GM21381 (cell line): ENCODE measurements around the gene FAM200A.
"Not testable (repeated sequence)": the region's sequence is repeated elsewhere in the genome, so short reads cannot be mapped to it uniquely, and the experiment has no call there.

Experiments
- ATAC-seq: cut with Tn5 transposase; IDR thresholded peaks from one replicate; pipeline ENCODE4 v1.9.1; 2021; ENCODE audit warnings: mild to moderate bottlenecking, moderate library complexity; ENCODE audit not compliant: unreplicated experiment

The FAM200A gene

DNA sequence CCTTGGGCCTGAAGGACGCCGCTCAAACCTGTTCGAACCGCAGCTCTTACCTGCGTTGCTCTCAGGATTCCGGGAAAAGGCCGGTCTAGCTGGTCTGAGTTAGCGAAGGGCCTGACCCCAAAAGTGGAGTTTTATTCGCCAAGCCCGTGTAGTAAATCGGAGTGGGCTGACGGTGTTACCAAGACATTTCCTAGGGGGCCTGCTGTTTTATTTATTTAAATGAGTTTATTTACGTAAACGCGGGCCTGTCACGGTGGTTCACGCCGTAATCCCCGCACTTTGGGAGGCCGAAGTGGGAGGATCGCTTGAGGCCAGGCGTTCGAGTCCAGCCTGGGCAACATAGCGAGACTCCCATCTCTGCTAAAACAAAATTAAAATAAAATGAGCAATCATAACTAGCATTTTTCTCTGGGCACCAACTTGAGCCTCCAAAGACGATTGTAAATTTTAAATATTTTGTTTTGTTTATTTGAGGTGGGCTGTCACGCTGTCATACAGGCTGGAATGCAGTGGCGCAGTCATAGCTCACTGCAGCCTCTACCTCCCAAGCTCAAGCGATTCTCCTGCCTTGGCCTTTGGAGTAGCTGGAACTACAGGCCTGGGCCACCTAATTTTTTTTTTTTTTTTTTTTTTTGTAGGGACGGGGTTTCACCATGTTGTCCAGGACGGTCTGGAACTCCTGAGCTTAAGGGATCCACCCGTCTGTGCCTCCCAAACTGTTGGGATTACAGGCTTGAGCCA, 7.4 kb upstream of the FAM200A start:
- no peak for ATAC-seq

GRCh38 chr7:99558306-99559174, 6.6 kb upstream of the FAM200A start, which contains the start of gene ZNF655:
Gene ZNF655 (plus strand): TSS chr7:99558642. CDS start chr7:99560560, 1,918 bp downstream.
- peak; percentile 80 for ATAC-seq

DNA sequence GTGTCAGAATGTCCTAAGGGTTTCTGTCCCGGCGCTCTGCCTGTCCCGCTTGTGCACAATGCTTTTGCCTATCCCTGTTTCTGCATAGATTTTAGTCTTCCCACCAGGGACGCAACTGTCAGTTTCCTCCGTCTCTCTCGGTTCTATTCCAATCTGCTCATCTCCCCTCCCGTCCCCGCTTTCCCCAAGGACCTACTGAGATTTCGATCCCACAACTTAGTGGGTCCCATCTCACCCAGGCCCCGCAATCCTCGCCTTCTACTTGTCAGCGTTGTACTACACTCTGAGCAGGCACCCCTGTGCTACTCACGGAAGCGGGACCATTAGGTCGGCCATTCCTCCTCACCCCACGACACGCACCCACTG, 6.0 kb upstream of the FAM200A start:
- peak; percentile 52 for ATAC-seq

DNA sequence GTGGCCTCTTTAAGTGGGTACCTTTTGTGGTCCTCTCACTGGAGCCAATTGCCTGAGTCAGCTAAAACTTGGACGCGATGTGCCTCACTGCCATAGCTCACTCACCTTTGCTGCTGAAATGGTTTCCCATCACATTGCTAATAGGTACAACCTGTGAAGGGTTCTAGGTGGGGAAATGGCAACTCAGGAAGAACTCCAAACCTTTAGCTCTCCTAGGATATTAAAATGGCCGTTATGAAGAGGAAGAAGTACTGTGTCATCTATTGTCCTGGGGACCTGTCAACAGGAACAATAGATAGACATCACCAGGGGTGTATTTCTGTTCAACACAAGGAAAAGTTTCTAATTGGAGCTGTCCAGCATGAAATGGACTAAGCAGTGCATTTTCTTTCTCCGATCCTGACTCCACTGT, 5.3 kb upstream of the FAM200A start:
- no peak for ATAC-seq

DNA sequence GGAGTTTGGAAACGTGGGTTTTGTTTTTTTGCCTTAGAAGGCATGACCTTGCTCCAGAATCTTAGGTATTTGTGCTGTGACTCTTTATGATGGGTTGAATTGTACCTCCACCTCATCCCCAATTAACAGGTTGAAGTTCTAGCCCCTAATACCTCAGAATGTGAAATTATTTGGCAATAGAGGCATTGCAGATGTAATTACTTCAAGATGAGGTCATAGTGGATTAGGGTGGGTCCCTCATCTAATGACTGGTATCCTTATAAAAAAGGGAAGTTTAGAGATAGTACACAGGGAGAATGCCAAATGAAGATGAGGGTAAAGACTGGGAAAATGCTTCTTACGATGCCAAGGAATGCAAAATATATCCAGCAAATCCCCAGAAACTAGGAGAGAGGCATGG, 3.0 kb upstream of the FAM200A start:
- no peak for ATAC-seq

DNA sequence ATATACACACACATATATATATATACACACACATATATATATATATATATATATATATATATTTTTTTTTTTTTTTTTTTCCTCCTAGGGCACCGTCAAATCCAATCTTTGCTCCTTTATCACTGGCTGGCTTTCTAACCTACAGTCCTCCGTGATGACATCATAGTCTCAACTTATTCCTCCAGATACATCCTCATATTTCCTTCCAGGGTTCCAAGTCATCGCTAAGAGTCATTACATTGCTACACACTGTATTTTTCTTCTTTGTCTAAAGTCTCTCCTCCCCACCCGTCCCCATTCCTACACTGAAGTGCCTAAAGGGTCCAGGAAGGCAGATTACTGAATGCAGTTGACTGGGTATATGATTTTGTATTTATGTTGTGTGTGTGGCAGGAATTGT, 1.1 kb upstream of the FAM200A start:
- no peak for ATAC-seq

DNA sequence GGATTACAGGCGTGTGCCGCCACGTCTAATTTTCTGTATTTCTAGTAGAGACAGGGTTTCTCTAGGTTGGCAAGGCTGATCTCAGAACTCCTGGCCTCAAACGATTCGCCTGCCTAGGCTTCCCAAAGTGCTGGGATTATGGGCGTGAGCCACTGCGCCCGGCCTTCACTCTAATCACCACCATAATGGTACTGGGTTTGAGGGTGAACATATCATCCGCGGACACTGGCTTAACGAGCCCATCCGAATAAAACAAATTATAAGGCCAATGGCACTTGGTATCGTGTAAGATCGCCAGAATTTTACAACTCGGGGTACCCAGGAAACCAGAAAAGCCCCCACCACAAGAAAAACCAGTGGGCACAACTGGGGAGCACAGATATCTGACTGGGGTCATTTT, 580 bp downstream of the FAM200A start:
- no peak for ATAC-seq

- ATAC-seq: not testable (repeated sequence)
Observed at GRCh38 chr7:99549545-99549944, 2.4 kb downstream of the FAM200A start.

DNA sequence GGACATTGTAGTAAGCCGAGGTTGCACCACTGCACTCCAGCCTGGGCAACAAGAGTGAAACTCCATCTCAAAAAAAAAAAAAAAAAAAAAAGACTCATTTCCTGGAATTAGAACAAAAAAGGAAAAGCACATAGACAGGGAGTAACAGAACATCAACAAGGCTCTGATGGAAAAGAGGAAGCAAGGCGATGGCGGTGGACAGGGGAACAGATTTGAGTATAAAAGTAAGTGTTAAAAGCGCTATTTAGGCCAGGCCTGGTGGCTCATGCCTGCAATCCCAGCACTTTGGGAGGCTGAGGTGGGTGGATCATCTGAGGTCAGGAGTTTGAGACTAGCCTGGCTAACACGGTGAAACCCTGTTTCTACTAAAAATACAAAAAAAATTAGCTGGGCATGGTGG, 6.6 kb downstream of the FAM200A start:
- not testable (repeated sequence) for ATAC-seq

DNA sequence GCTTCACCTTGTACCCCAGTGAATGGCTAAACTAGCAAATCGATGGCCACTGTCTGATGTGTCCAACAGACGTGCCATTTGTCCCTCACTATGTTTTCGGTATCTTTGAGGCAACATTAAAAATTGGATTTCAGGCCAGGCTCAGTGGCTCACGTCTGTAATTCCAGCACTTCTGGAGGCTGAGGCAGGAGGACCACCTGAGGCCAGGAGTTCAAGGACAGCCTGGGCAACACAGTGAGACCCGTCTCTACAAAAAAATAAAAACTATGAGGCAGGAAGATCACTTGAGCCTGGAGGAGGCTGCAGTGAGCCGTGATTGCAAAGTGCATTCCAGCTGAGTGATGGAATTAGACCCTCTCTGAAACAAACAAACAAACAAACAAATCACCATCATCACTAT, 8.0 kb downstream of the FAM200A start:
- no peak for ATAC-seq

DNA sequence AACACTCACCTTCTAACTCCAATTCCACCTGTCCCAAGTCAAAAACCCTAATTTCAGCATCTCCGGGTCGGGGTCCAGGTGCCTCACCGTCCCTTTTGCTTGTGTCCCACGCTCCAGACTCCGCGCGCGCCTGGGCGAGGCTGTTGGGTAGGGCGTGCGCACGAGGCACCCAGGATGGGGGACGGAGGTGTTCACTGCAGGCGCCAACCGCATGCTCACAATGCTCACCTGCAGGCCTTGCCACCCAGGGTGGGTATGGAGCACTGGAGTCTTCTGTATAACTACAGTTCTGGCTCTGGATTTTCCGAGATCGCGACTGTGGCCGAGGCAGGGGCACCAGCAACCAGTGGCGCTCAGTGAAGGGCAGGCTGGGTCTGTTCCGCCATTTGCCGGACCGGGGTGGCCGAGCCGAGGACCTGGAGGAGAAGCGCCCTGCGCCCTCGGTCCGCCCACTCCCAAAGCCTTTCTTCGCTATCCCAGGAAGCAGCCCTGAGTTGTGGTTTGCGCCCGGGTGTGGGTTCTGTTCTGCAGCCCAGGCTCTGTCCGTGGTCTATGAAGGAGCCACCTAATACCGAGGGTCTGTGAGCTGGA, 8.7 kb downstream of the FAM200A start:
- no peak for ATAC-seq

DNA sequence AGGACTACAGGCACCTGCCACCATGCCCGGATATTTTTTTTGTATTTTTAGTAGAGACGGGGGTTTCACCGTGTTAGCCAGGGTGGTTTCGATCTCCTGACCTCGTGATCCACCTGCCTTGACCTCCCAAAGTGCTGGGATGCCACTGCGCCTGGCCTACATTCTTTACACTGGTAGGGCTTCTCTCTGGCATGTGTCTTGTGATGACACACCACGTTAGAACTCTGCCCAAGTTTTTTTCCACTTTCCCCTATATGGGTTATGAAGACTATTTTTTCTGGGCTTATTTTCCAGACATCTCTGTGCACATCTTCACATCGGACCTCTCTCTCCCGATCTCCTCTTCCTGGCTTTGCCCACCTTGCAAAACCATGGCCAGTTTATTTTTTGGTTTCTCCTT, 10.7 kb downstream of the FAM200A start:
- ATAC-seq: no peak

- no peak for ATAC-seq
Observed at GRCh38 chr7:99540542-99540941, 11.4 kb downstream of the FAM200A start.

DNA sequence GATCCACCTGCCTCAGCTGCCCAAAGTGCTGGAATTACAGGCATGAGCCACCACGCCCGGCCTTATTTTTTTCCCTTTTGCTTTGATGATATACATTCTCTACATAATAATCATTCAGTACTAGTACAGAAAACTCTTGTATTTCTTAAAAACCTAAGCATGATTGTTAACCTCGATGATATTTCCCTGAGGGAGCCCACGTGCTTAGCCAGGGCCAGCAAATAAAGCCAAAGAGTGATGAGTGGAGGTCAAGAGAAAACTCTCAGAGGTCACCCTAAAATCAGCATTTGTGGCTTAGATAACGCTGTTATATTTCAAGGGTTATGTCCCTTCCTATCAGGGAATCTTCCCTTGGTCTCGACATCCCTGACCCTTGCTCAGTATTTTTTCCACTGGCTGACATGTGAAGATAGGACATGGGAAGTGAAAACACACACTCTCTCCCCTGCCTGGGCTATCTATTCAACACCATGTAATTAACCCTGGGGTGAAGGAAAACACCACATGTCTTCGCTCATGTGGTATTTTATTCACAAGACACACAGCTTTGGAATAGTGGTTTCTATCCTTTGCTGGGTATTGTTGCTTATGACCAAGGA, 12.6 kb downstream of the FAM200A start:
- ATAC-seq: no peak

GRCh38 chr7:99535667-99536066, 16.2 kb downstream of the FAM200A start:
- ATAC-seq: no peak

- no peak for ATAC-seq
Observed at GRCh38 chr7:99531354-99531765, 20.6 kb downstream of the FAM200A start.

GRCh38 chr7:99525713-99526440, 26.0 kb downstream of the FAM200A start:
- no peak for ATAC-seq

- ATAC-seq: no peak
Observed at GRCh38 chr7:99521399-99521798, 30.5 kb downstream of the FAM200A start.

DNA sequence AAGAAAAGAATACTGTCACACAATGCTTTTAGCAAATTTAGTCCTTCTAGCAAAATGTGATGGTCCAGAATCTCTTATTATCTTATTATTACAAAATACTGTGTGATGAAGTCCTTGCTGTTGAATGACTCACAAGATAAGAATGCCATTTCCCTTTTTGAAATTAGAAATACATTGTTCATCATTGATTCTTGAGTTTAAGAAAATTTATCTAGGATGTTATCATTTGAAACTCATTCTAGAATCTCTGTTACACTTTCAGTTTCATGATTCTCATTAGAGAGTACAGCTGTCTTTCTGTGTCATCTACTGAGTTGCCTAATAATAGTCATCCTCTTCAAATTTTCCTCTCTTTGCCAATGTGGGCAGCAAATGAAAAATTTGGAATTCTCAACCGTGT, 37.9 kb downstream of the FAM200A start:
- no peak for ATAC-seq

DNA sequence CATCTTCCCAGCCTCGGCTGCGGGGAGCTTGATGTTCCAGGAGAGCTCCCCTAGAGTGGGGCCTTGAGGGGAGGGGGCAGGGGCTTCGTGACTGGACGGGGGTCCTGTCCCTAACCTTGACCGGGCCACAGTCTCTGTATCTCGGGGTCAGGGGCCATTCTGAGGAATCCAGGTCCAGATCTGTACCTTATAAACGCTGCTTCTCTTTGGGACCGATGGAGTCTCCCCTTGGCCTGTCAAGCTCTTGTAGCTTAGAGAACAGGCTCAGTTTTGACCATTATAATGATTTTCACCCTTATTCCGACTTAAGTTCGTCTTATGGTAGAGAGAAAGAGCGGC, 46.6 kb downstream of the FAM200A start:
- ATAC-seq: no peak
